H1 (cell line): ENCODE results near the gene MFSD2A. TPM values are rescaled to one million over a fixed set of nuclear protein-coding genes. Genes with fewer than 3 reads are reported as not detected.

Experiments used
- CTCF ChIA-PET: fragments of 300-600 bp; sonication (Branson Sonifier 250); formaldehyde crosslinking; loops from one replicate; lab custom pipeline; 2021; ENCODE audit not compliant: partially characterized antibody; lab: Charles Lee
- POLR2A ChIA-PET: fragments of 300-600 bp; sonication (Branson Sonifier 250); formaldehyde crosslinking; loops from one replicate; lab custom pipeline; 2021; ENCODE audit warnings: inconsistent platforms; ENCODE audit not compliant: partially characterized antibody; lab: Charles Lee
- DNase-seq, 2 experiments: peaks; one replicate each; pipeline versions ENCODE4 v3.0.0 to v3.0.0-alpha.2; 2010 to 2022; ENCODE audit warnings: low spot score in 2 of 2, low read depth in 1 of 2, mixed read lengths in 1 of 2
- FAIRE-seq: peaks from 2 replicates; lab custom pipeline; 2011; peaks lifted over from hg19 to GRCh38; lab: Jason Lieb, UNC
- H2AFZ ChIP-seq: 2 replicates; pipeline ENCODE4 v1.8.1; 2012; ENCODE audit warnings: low read length, inconsistent platforms
- H2AK5ac ChIP-seq: 2 replicates; pipeline ENCODE4 v1.6.1; 2013; ENCODE audit warnings: low read depth, low read length
- H2BK120ac ChIP-seq: replicated peaks from 2 replicates; pipeline ENCODE3; 2013; ENCODE audit warnings: low read depth, low read length, inconsistent platforms
- H2BK12ac ChIP-seq: 2 replicates; pipeline ENCODE4 v1.6.1; 2013; ENCODE audit warnings: low read depth, low read length
- H2BK15ac ChIP-seq: 2 replicates; pipeline ENCODE4 v1.6.1; 2013; ENCODE audit warnings: low read length
- H2BK20ac ChIP-seq: 2 replicates; pipeline ENCODE4 v1.6.1; 2013; ENCODE audit warnings: low read length
- H2BK5ac ChIP-seq: 2 replicates; pipeline ENCODE4 v1.6.1; 2013; ENCODE audit warnings: low read depth, low read length
- H3K14ac ChIP-seq: 2 replicates; pipeline ENCODE4 v1.6.1; 2013; ENCODE audit warnings: inconsistent platforms; ENCODE audit not compliant: insufficient read length
- H3K18ac ChIP-seq: 2 replicates; pipeline ENCODE4 v1.6.1; 2013; ENCODE audit warnings: low read length; ENCODE audit errors: extremely low read depth
- H3K23ac ChIP-seq: 2 replicates; pipeline ENCODE4 v1.6.1; 2013; ENCODE audit warnings: inconsistent platforms; ENCODE audit not compliant: insufficient read length
- H3K23me2 ChIP-seq: 2 replicates; pipeline ENCODE4 v1.6.1; 2013; ENCODE audit warnings: low read depth, low read length
- H3K27ac ChIP-seq: 2 replicates; pipeline ENCODE4 v1.6.1; 2011; ENCODE audit warnings: low read depth, low read length, inconsistent platforms
- H3K27me3 ChIP-seq, 4 experiments: replicated peaks in 1 of 4; 1 replicate in 1 of 4; 2 replicates in 3 of 4; pipeline versions ENCODE4 v1.6.1 to v1.8.1; 2011 to 2013; ENCODE audit warnings: low read length in 3 of 4, mild to moderate bottlenecking in 3 of 4, inconsistent platforms in 2 of 4, mixed read lengths in 2 of 4, moderate library complexity in 1 of 4; ENCODE audit not compliant: control insufficient read depth in 3 of 4, insufficient read depth in 3 of 4; ENCODE audit errors: extremely low read depth in 1 of 4
- H3K36me3 ChIP-seq, 4 experiments: 2 replicates each; pipeline versions ENCODE4 v1.6.1 to v1.8.1; 2011 to 2013; ENCODE audit warnings: mild to moderate bottlenecking in 4 of 4, low read length in 3 of 4, moderate library complexity in 2 of 4, control low read depth in 1 of 4, inconsistent platforms in 1 of 4; ENCODE audit not compliant: insufficient read depth in 4 of 4, control insufficient read depth in 2 of 4
- H3K4ac ChIP-seq: replicated peaks from 2 replicates; pipeline ENCODE3; 2013; ENCODE audit warnings: low read length, low read depth, mixed read lengths, inconsistent platforms; ENCODE audit not compliant: insufficient read length
- H3K4me1 ChIP-seq, 4 experiments: replicated peaks in 1 of 4; 1 replicate in 1 of 4; 2 replicates in 3 of 4; pipeline versions ENCODE4 v1.6.1 to v1.8.1; 2011 to 2013; ENCODE audit warnings: low read length in 3 of 4, inconsistent platforms in 2 of 4, mixed read lengths in 1 of 4; ENCODE audit not compliant: insufficient read depth in 4 of 4, control insufficient read depth in 3 of 4
- H3K4me2 ChIP-seq, 2 experiments: 2 replicates each; pipeline versions ENCODE4 v1.6.1 to v1.8.1; 2011 to 2013; ENCODE audit warnings: low read depth in 2 of 2, low read length in 2 of 2, control low read depth in 1 of 2, inconsistent platforms in 1 of 2, mild to moderate bottlenecking in 1 of 2; ENCODE audit not compliant: insufficient read depth in 1 of 2
- H3K4me3 ChIP-seq, 4 experiments: fragments of 200-600, 300-600 bp in 1 of 4; sonication (generic), shearing (Covaris generic), sonication (Bioruptor Twin) in 1 of 4; 2 replicates each; pipeline versions ENCODE4 v1.5.1 to v1.8.1; 2011 to 2016; ENCODE audit warnings: low read length in 4 of 4, low read depth in 3 of 4, control low read depth in 2 of 4, inconsistent platforms in 2 of 4, mild to moderate bottlenecking in 2 of 4, mixed read lengths in 1 of 4, moderate library complexity in 1 of 4; ENCODE audit not compliant: insufficient read depth in 2 of 4; ENCODE audit errors: extremely low read depth in 1 of 4
- H3K56ac ChIP-seq: replicated peaks from 2 replicates; pipeline ENCODE3; 2013; ENCODE audit warnings: low read depth, mild to moderate bottlenecking, mixed read lengths, low read length, inconsistent platforms; ENCODE audit not compliant: insufficient read length
- H3K79me1 ChIP-seq: 2 replicates; pipeline ENCODE4 v1.6.1; 2013; ENCODE audit warnings: low read depth, low read length, control low read depth
- H3K79me2 ChIP-seq, 2 experiments: 2 replicates each; pipeline versions ENCODE4 v1.6.1 to v1.8.1; 2012 to 2013; ENCODE audit warnings: low read length in 2 of 2, mild to moderate bottlenecking in 2 of 2, inconsistent platforms in 1 of 2; ENCODE audit not compliant: insufficient read depth in 2 of 2, control insufficient read depth in 1 of 2
- H3K9ac ChIP-seq, 4 experiments: replicated peaks in 1 of 4; 1 replicate in 1 of 4; 2 replicates in 3 of 4; pipeline versions ENCODE4 v1.6.1 to v1.8.1; 2011 to 2013; ENCODE audit warnings: low read depth in 3 of 4, low read length in 3 of 4, control low read depth in 2 of 4, mild to moderate bottlenecking in 2 of 4, moderate library complexity in 2 of 4, inconsistent platforms in 1 of 4; ENCODE audit errors: extremely low read depth in 1 of 4
- H3K9me3 ChIP-seq, 2 experiments: 2 replicates each; pipeline versions ENCODE4 v1.6.1 to v1.8.1; 2012 to 2013; ENCODE audit warnings: mild to moderate bottlenecking in 2 of 2, moderate library complexity in 2 of 2, control low read depth in 1 of 2, inconsistent platforms in 1 of 2, low read depth in 1 of 2, low read length in 1 of 2, mixed read lengths in 1 of 2; ENCODE audit not compliant: insufficient read depth in 2 of 2
- H4K20me1 ChIP-seq, 2 experiments: replicated peaks in 1 of 2; 2 replicates each; pipeline versions ENCODE3 to v1.8.1; 2011 to 2013; ENCODE audit warnings: inconsistent platforms in 2 of 2, low read length in 2 of 2, mild to moderate bottlenecking in 1 of 2; ENCODE audit not compliant: insufficient read depth in 2 of 2, control insufficient read depth in 1 of 2
- H4K5ac ChIP-seq: 2 replicates; pipeline ENCODE4 v1.6.1; 2013; ENCODE audit warnings: low read length, low read depth, mixed read lengths, inconsistent platforms; ENCODE audit not compliant: insufficient read length
- H4K8ac ChIP-seq: 2 replicates; pipeline ENCODE4 v1.8.0; 2013; ENCODE audit warnings: mild to moderate bottlenecking, moderate library complexity, low read length, inconsistent platforms; ENCODE audit not compliant: insufficient read depth; ENCODE audit errors: extremely low read depth
- H4K91ac ChIP-seq: replicated peaks from 2 replicates; pipeline ENCODE3; 2013; ENCODE audit warnings: low read length, mixed read lengths, inconsistent platforms; ENCODE audit not compliant: insufficient read length
- BACH1 ChIP-seq: IDR thresholded peaks from 2 replicates; pipeline ENCODE4 v1.6.1; 2012; ENCODE audit warnings: low read length, improper control_type of control experiment
- CEBPB ChIP-seq: IDR thresholded peaks from 2 replicates; pipeline ENCODE4 v1.6.1; 2012; ENCODE audit warnings: low read depth, low read length
- FOSL1 ChIP-seq: IDR thresholded peaks from 2 replicates; pipeline ENCODE4 v1.6.1; 2011; ENCODE audit warnings: mild to moderate bottlenecking, low read depth, low read length, moderate library complexity; ENCODE audit not compliant: insufficient read depth
- HDAC2 ChIP-seq, 2 experiments: fragments of 300-600 bp in 1 of 2; sonication (generic) in 1 of 2; IDR thresholded peaks; 2 replicates each; pipeline ENCODE4 v1.6.1; 2011 to 2012; ENCODE audit warnings: low read depth in 2 of 2, low read length in 2 of 2, mild to moderate bottlenecking in 2 of 2, moderate library complexity in 2 of 2, borderline replicate concordance in 1 of 2, inconsistent platforms in 1 of 2
- POLR2A ChIP-seq, 2 experiments: IDR thresholded peaks; 1 replicate in 1 of 2; 2 replicates in 1 of 2; pipeline ENCODE4 v1.6.1; 2011; ENCODE audit warnings: low read depth in 2 of 2, low read length in 2 of 2, mild to moderate bottlenecking in 2 of 2; ENCODE audit errors: control extremely low read depth in 1 of 2
- RNF2 ChIP-seq: fragments of 200-900, 300-1000 bp; sonication (generic); IDR thresholded peaks from 2 replicates; pipeline ENCODE4 v1.7.1; 2016; ENCODE audit warnings: borderline replicate concordance, low read depth, mild to moderate bottlenecking, antibody characterized with exemption, low read length; ENCODE audit not compliant: poor library complexity, severe bottlenecking; ENCODE audit errors: missing control alignments
- WGBS, 2 experiments: shearing (Covaris generic) in 1 of 2; methylation state at CpG; one replicate each; pipeline versions ENCODE4 v1.1.6 to v1.1.7; 2013 to 2015; ENCODE audit warnings: low lambda C conversion rate in 2 of 2, mixed read lengths in 2 of 2, inconsistent platforms in 1 of 2, low coverage in 1 of 2, missing lambda C conversion rate in 1 of 2; ENCODE audit not compliant: insufficient replicate concordance in 2 of 2, insufficient coverage in 1 of 2, insufficient read length in 1 of 2; ENCODE audit errors: extremely low coverage in 1 of 2, missing lambda C conversion rate in 1 of 2; 5-methylcytosine and 5-hydroxymethylcytosine counted together
- polyA plus RNA-seq, 7 experiments: library from polyadenylated mRNA; depleted of rRNA in 3 of 7; stranded (reverse) in 5 of 7; unstranded in 2 of 7; fragments of >200 nt in 5 of 7; fragments of 200-250 nt in 2 of 7; gene quantifications; 1 replicate in 5 of 7; 2 replicates in 1 of 7; 4 replicates in 1 of 7; pipeline versions ENCODE4 v1.2.1 to v1.2.3, GENCODE V29; 2011 to 2013; ENCODE audit warnings: missing spikeins in 2 of 7, mixed read lengths in 2 of 7
- total RNA-seq: library from RNA; stranded (reverse); fragmentation: NEBNext Ultra II Directional; extraction: Animal tissue kit (Norgen Biotek cat#: 25700); gene quantifications from 2 replicates; pipeline ENCODE4 v1.2.1, GENCODE V29; 2021

The MFSD2A gene
- total and polyA plus RNA-seq, 2 of the 8 experiments (the other 6 are each of a cell fraction or from before 2014, with no cell fraction given): 18.3 to 25.9 TPM

- no peak overlapping the region for H2AFZ ChIP-seq
- no peak overlapping the region for H3K18ac ChIP-seq
- H3K4ac ChIP-seq: no peak overlapping the region
- no peaks in the 10 kb centered on the region for H3K27me3 ChIP-seq
- H2BK15ac ChIP-seq: no peak overlapping the region
- H2BK120ac ChIP-seq: no peak overlapping the region
- no peak overlapping the region for H3K9ac ChIP-seq
- H3K56ac ChIP-seq: no peak overlapping the region
- no peak overlapping the region for H2BK5ac ChIP-seq
- no peak overlapping the region for H4K8ac ChIP-seq
- H3K27ac ChIP-seq: no peak overlapping the region
- no peak overlapping the region for H3K4me3 ChIP-seq
- H3K23ac ChIP-seq: no peak overlapping the region
- H4K5ac ChIP-seq: no peak overlapping the region
- H3K4me2 ChIP-seq: no peak overlapping the region
- no peak overlapping the region for H2AK5ac ChIP-seq
- no peaks in the 10 kb centered on the region for H3K79me1 ChIP-seq
- CTCF ChIA-PET: interaction anchor here (1.0 to 1.4 kb wide), 4 partner anchors 10 to 245 kb away, joined by 3 to 5 read pairs (median 4); no protein-coding TSS in a partner anchor
- H4K91ac ChIP-seq: no peak overlapping the region
- no peaks in the 10 kb centered on the region for H3K9me3 ChIP-seq
- DNase-seq (no peak), FAIRE-seq (no peak)
- POLR2A ChIA-PET: no interaction called here
- no peaks in the 10 kb centered on the region for H4K20me1 ChIP-seq
- peaks cover 0 to 6% (median 1%) of the 10 kb centered on the region in 4 experiments; a peak in 2 of 7 replicates for H3K4me1 ChIP-seq
- no peak overlapping the region for H2BK12ac ChIP-seq
- H3K79me2 ChIP-seq: no peaks in the 10 kb centered on the region
- 92% methylated on average over 4 of the region's 4 CpGs; no CpG with 5 or more reads in 1 of the 2 experiments for WGBS, 2 experiments
- no peak overlapping the region for H2BK20ac ChIP-seq
- TF ChIP-seq RNF2: no peak
- TF ChIP-seq POLR2A (IDR thresholded peaks at IDR 0.05; ENCODE audit: control extremely low read depth in 1 of 2, low read depth in 2 of 2, low read length in 2 of 2): no peak
- TF ChIP-seq HDAC2 (IDR thresholded peaks at IDR 0.05; ENCODE audit: borderline replicate concordance in 1 of 2, low read depth in 2 of 2, low read length in 2 of 2): no peak
- TF ChIP-seq FOSL1: no peak
- no peak for TF ChIP-seq BACH1
- no peak for TF ChIP-seq CEBPB
- H3K14ac ChIP-seq: no peak overlapping the region
- no peaks in the 10 kb centered on the region for H3K23me2 ChIP-seq
- no peaks in the 10 kb centered on the region for H3K36me3 ChIP-seq
Observed at GRCh38 chr1:39946216-39946615, 8.7 kb upstream of the MFSD2A start.
